ENCODE results near the gene SAC3D1.

- TF ChIP-seq POLR2AphosphoS5 (IDR thresholded peaks at IDR 0.05): no peak
- TF ChIP-seq, protein P1, sequence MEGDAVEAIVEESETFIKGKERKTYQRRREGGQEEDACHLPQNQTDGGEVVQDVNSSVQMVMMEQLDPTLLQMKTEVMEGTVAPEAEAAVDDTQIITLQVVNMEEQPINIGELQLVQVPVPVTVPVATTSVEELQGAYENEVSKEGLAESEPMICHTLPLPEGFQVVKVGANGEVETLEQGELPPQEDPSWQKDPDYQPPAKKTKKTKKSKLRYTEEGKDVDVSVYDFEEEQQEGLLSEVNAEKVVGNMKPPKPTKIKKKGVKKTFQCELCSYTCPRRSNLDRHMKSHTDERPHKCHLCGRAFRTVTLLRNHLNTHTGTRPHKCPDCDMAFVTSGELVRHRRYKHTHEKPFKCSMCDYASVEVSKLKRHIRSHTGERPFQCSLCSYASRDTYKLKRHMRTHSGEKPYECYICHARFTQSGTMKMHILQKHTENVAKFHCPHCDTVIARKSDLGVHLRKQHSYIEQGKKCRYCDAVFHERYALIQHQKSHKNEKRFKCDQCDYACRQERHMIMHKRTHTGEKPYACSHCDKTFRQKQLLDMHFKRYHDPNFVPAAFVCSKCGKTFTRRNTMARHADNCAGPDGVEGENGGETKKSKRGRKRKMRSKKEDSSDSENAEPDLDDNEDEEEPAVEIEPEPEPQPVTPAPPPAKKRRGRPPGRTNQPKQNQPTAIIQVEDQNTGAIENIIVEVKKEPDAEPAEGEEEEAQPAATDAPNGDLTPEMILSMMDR (IDR thresholded peaks at IDR 0.05): no peak
These were observed 46.8 kb downstream of the SAC3D1 start for GRCh38 chr11:65087827-65088226.
